Thoracic aorta (tissue), 2 donors: Measurements from ENCODE around the gene SLC15A1. TPM values are rescaled to one million over a fixed set of nuclear protein-coding genes. Genes with fewer than 3 reads are reported as not detected.

ENCODE experiments used
- ATAC-seq: fragments of 150-250 bp; one replicate; pipeline ENCODE4 v1.8.0; 2017; ENCODE audit warnings: low read depth; ENCODE audit not compliant: insufficient number of reproducible peaks, low FRiP score
- DNase-seq: peaks from one replicate; pipeline ENCODE4 v3.0.0-alpha.2; 2020; ENCODE audit warnings: low spot score
- H3K27ac ChIP-seq, 2 donors: fragments of 200-600 bp; sonication (generic); 1 replicate in 1 of 2; 2 replicates in 1 of 2; pipeline ENCODE4 v1.5.1; 2016; ENCODE audit warnings: mild to moderate bottlenecking in 2 of 2, moderate library complexity in 2 of 2
- H3K27me3 ChIP-seq: fragments of 200-600 bp; sonication (generic); replicated peaks from 2 replicates; pipeline ENCODE4 v1.6.0; 2016; ENCODE audit warnings: mild to moderate bottlenecking; ENCODE audit not compliant: insufficient read depth
- H3K36me3 ChIP-seq: fragments of 200-600 bp; sonication (generic); one replicate; pipeline ENCODE4 v1.5.1; 2016
- H3K4me1 ChIP-seq, 2 donors: fragments of 200-600 bp; sonication (generic); 1 replicate in 1 of 2; 2 replicates in 1 of 2; pipeline versions ENCODE4 v1.5.1 to v1.6.0; 2016; ENCODE audit warnings: low read depth in 2 of 2, mild to moderate bottlenecking in 1 of 2; ENCODE audit not compliant: control insufficient read depth in 1 of 2
- H3K4me3 ChIP-seq: fragments of 200-600 bp; sonication (generic); 2 replicates; pipeline ENCODE4 v1.5.1; 2016; ENCODE audit warnings: mild to moderate bottlenecking
- H3K9me3 ChIP-seq: fragments of 200-600 bp; sonication (generic); 2 replicates; pipeline ENCODE4 v1.5.1; 2016
- total RNA-seq, 2 donors: library from RNA; depleted of rRNA; stranded (reverse); fragments of >200 nt; gene quantifications; one replicate each; pipeline versions ENCODE4 v1.1.0 to v1.2.3, GENCODE V29; 2016
- TF ChIP-seq, protein P1 (sequence below): fragments of 200-600 bp; sonication (generic); IDR thresholded peaks from one replicate; pipeline ENCODE4 v1.5.1; 2019; ENCODE audit warnings: antibody characterized with exemption

SLC15A1 gene
- total RNA-seq, 2 donors from 2014 or later: not detected

GRCh38 chr13:98691360-98691759, 61.1 kb downstream of the SLC15A1 start:
- Histone ChIP-seq H3K27me3 (no peaks in the 10 kb centered on the region), H3K36me3 (no peaks in the 10 kb centered on the region), H3K4me3 (no peak overlapping the region), H3K27ac (no peak overlapping the region), H3K9me3 (no peaks in the 10 kb centered on the region), H3K4me1 (no peaks in the 10 kb centered on the region)
- ATAC-seq (no peak), DNase-seq (no peak)
- TF ChIP-seq, protein P1, sequence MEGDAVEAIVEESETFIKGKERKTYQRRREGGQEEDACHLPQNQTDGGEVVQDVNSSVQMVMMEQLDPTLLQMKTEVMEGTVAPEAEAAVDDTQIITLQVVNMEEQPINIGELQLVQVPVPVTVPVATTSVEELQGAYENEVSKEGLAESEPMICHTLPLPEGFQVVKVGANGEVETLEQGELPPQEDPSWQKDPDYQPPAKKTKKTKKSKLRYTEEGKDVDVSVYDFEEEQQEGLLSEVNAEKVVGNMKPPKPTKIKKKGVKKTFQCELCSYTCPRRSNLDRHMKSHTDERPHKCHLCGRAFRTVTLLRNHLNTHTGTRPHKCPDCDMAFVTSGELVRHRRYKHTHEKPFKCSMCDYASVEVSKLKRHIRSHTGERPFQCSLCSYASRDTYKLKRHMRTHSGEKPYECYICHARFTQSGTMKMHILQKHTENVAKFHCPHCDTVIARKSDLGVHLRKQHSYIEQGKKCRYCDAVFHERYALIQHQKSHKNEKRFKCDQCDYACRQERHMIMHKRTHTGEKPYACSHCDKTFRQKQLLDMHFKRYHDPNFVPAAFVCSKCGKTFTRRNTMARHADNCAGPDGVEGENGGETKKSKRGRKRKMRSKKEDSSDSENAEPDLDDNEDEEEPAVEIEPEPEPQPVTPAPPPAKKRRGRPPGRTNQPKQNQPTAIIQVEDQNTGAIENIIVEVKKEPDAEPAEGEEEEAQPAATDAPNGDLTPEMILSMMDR: no peak

DNA sequence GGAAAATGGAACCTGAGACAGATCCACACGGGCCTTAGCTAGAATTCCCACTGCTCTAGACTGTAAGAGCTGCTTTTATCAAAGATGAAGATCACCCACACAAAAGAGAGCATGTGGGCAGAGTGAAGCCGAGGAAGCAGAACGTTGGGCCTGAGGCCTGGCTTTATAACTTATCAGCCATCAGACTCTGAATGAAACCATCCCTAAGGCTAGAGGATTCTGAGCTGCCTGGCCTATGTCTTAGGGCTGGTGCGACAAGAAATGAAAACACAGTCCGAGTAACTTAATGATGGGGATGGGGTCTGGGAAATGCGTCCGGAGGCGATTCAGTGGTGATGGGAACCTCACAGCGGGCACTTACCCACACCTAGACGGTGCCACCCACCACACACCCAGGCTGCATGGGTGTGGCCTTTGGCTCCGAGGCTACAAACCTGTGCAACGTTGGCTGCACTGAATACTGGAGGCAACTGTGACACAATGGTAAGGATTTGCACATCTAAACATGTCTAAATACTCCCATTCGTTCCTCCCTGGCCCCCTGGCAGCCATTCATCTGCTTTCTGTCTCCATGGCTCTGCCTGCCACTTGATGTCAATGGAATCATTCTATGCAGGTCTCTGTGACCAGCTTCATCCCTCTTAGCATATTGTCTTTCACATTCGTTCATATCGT, 62.0 kb downstream of the SLC15A1 start:
- Histone ChIP-seq H3K27ac (no peak overlapping the region), H3K4me3 (no peak overlapping the region), H3K27me3 (no peaks in the 10 kb centered on the region), H3K9me3 (no peaks in the 10 kb centered on the region), H3K4me1 (no peaks in the 10 kb centered on the region), H3K36me3 (no peaks in the 10 kb centered on the region)
- ATAC-seq: no peak
- no peak for DNase-seq
- TF ChIP-seq, protein P1: no peak

DNA sequence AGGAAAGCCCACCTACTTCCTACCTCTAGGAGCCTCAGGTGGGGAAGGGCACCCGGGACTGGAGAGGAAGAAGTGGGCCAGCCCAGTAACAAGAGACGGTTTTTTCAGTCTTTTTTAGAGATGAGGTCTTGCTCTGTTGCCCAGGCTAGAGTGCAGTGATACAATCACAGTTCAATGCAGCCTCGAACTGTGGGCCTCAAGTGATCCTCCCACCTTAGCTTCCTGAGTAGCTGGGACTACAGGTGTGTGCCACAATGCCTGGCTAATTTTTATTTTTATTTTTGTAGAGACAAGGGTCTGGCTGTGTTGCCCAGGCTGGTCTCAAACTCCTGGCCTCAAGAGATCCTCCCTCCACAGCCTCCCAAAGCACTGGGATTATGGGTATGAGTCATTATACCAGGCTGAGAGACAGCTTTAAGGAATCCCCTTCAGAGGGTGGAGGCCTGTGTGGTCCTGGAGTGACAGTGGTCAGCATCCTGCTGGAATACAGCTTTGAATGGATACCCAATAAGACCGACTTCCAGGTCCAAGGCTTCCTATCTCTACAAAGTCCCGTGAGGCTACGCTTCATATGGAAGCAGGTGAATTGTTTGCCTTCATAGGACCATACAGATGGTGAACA, 63.0 kb downstream of the SLC15A1 start:
- no peaks in the 10 kb centered on the region for H3K9me3 ChIP-seq
- no peak overlapping the region for H3K4me3 ChIP-seq
- ATAC-seq (no peak), DNase-seq (no peak)
- no peaks in the 10 kb centered on the region for H3K36me3 ChIP-seq
- H3K27ac ChIP-seq: no peak overlapping the region
- TF ChIP-seq, protein P1: no peak
- H3K4me1 ChIP-seq: no peaks in the 10 kb centered on the region
- H3K27me3 ChIP-seq: no peaks in the 10 kb centered on the region

GRCh38 chr13:98688373-98688772, 64.1 kb downstream of the SLC15A1 start:
- TF ChIP-seq, protein P1: no peak
- Histone ChIP-seq H3K4me3 (no peak overlapping the region), H3K36me3 (no peaks in the 10 kb centered on the region), H3K4me1 (no peaks in the 10 kb centered on the region), H3K27me3 (no peaks in the 10 kb centered on the region), H3K9me3 (no peaks in the 10 kb centered on the region), H3K27ac (no peak overlapping the region)
- DNase-seq: no peak
- no peak for ATAC-seq

DNA sequence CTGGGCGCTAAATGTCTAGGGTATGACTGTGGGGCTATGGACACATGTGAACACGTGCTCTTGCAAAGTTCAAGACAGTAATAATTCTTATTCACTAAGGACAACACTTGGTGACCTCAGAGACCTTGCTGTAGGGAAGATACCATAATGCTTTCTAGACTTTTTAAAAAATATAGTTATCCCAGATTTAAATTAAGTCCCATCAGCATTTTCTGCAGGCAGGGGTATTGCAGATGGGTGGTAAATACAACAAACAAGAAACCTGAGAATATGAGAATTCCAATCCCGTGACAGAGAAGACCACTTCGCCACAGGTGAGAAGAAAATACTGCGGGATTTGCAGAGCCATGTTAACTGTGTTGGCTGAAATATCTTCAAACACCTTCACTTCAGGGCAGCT, 65.2 kb downstream of the SLC15A1 start:
- H3K9me3 ChIP-seq: no peaks in the 10 kb centered on the region
- no peaks in the 10 kb centered on the region for H3K36me3 ChIP-seq
- no peaks in the 10 kb centered on the region for H3K4me1 ChIP-seq
- no peaks in the 10 kb centered on the region for H3K27me3 ChIP-seq
- no peak overlapping the region for H3K4me3 ChIP-seq
- no peak for ATAC-seq
- no peak for DNase-seq
- TF ChIP-seq, protein P1: no peak
- H3K27ac ChIP-seq: no peak overlapping the region
